GM18499 (cell line): Measurements from ENCODE around the gene IMPDH1.
"Not testable (repeated sequence)": the region's sequence is repeated elsewhere in the genome, so short reads cannot be mapped to it uniquely, and the experiment has no call there.

Experiments
- ATAC-seq: cut with Tn5 transposase; IDR thresholded peaks from one replicate; pipeline ENCODE4 v1.9.1; 2021; ENCODE audit warnings: moderate number of reproducible peaks; ENCODE audit not compliant: insufficient read depth, unreplicated experiment

The IMPDH1 gene

GRCh38 chr7:128409596-128410450, at the start of gene IMPDH1:
IMPDH1 (minus strand) TSS chr7:128409982; CDS start chr7:128409901, 81 bp downstream.
- peak; percentile 38 for ATAC-seq

DNA sequence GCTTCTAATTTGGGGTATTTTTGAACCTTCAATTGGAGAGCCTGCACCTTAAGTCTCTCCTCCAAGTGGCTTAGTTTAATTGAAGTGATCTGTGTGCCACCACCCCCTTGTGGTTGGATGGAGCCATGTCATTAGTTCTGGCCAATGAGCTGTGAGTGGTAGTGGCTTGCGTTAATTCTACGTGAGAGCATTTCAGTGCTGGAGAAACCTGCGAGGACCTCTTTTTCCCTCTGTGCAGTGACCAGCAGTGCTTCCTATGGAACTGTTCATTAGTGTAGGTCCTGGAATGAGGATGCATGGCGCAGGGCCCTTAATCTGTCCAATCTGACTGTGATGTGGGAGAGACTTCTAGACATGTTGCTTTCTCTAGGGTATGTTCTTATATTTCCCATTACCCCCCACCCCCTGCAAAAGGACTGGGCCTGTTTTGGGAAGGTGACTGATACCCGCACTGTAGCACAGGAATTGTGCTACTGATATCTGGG, 49.7 kb upstream of the IMPDH1 start:
- no peak for ATAC-seq

GRCh38 chr7:128458956-128459355, 49.2 kb upstream of the IMPDH1 start:
- no peak for ATAC-seq

- not testable (repeated sequence) for ATAC-seq
Observed at GRCh38 chr7:128457385-128457784, 47.6 kb upstream of the IMPDH1 start.

DNA sequence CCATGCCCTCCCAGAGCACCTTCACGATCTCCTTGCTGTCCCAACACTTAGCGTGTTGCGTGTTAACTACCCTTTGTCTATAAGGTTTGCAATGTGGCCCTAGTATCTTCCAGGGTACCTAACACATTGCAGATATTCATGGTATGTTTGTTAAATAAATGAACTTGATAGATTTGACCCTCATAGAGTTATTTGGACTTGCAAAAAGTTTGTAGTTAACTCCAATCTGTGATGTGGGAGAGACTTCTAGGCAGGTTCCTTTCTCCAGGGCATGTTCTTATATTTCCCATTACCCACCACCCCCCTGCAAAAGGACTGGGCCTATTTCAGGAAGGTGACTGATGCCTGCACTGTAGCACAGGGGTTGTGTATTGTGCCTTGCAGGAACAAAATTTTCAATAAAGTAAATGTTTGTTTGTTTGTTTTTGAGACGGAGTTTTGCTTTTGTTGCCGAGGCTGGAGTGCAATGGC, 46.5 kb upstream of the IMPDH1 start:
- no peak for ATAC-seq

DNA sequence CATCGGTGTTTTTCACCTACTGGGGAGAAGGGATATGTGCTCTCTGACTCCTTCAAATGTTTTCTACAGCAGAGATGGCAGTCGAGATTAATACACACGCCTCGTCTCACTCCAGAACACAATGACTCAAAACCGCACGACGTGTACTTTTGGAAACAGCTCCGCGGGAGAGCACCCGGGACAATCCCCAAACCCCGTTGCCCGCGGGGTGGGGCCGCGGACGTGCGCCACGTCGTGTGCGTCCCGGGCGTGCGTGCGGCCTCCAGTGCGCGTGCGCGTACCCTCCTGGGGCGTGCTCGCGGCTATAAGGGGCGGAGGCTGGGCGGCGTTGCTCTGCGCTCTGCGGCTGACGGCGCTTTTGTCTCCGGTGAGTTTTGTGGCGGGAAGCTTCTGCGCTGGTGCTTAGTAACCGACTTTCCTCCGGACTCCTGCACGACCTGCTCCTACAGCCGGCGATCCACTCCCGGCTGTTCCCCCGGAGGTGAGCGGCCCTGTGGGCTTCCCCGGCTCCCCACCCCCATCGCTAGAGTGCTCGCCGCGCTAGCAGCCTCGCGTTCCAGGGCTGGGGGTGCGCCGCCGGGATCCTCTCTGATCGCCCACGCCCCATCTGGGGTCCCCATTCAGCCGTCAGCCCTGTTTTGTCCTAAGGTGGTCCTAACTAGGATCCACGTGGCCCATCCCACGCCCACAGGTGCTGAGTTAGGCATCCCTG, 45.9 kb upstream of the IMPDH1 start, which contains the start of gene HILPDA:
HILPDA (plus strand) TSS at position 336 of the 712 bp plus-strand sequence. CDS start 1,391 bp downstream, outside the sequence.
- ATAC-seq, result peak; percentile 60

GRCh38 chr7:128454808-128455542, 45.2 kb upstream of the IMPDH1 start:
- no peak for ATAC-seq

DNA sequence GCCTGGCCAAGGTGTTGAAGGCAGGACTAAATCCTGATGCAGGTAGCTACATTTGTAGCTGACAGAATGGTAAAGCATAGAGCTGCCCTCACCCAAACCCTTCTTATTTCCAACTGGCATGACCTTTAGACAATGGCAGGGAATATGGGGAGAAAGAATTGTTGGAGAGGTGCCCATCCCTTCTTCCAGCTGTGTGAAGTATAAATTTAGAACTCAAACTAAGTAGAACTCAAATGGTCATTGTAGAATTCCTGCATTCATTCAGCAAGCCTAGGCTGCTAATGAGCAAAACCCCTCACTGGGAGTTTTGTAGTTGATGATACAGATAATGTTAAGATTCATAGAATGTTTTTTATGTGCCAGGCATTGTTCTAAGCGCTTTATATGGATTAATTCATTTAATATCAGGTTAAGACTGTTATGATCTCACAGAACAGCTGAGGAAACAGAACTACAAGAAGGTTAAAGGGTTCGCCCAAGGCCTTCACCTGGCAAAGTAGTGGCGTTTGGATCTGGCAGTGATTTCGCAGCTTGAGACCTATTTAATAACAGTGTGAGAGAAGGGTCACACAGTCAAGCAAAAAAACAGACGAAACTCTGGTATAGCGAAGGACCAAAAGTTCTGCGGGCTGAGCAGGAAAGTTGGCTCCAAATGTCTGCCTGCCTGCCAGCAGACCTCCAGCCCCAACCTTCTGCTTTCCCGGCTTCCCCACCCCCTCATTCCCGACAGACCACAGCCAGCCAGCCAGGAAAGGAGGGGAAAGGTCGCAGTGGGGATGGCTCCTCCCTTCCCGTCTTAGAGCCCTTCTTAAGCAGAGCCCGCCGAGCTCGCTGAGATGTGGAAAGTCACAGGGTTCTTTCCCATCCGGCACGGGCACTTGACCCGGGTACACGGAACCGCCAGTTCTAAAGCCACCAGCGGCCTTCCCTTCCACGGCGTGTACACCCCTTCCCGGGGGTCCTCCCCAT, 44.3 kb upstream of the IMPDH1 start:
- no peak for ATAC-seq

DNA sequence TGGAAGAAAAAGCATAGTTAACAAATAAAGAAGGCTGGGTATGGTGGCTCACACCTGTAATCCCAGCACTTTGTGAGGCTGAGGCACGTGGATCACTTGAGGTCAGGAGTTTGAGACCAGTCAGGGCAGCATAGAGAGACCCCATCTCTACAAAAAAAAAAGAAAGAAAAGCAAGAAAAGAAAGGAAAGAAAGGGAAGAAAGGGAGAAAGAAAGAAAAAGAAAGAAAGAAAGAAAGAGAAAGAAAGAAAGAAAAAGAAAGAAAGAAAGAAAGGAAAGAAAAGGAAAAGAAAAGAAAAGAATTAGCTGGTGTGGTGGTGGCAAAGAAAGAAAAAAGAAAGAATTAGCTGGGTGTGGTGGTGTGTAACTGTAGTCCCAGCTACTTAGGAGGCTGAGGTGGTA, 42.8 kb upstream of the IMPDH1 start:
- no peak for ATAC-seq

DNA sequence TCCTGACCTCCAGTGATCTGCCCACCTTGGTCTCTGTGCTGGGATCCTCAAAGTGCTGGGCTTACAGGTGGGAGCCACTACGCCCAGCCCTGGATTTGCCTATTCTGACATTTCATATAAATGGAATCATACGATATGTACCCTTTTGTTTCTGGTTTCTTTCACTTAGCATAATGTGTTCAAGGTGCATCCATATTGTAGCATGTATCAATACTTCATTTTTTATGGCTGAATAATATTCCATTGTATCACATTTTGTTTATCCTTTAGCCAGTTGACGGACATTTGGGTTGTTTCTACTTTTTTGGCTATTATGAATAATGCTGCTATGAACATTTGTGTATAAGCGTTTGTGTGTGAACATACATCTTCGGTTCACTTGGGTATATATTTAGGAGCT, 41.1 kb upstream of the IMPDH1 start:
- ATAC-seq, result no peak

DNA sequence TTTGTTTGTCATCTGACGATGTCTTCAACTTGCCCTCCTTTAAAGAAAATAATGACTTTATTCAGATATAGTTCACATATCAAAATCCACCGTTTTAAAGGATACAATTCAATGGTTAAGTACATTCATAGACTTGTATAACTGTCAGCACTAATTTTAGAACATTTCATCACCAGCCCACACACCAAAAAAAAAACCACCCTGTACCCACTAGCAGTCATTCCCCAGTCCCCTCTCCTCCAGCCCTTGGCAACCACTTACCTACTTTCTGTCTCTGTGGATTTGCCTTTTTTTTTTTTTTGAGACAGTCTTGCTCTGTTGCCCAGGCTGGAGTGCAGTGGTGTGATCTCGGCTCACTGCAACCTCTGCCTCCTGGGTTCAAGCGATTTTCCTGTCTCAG, 40.6 kb upstream of the IMPDH1 start:
- ATAC-seq, result no peak

DNA sequence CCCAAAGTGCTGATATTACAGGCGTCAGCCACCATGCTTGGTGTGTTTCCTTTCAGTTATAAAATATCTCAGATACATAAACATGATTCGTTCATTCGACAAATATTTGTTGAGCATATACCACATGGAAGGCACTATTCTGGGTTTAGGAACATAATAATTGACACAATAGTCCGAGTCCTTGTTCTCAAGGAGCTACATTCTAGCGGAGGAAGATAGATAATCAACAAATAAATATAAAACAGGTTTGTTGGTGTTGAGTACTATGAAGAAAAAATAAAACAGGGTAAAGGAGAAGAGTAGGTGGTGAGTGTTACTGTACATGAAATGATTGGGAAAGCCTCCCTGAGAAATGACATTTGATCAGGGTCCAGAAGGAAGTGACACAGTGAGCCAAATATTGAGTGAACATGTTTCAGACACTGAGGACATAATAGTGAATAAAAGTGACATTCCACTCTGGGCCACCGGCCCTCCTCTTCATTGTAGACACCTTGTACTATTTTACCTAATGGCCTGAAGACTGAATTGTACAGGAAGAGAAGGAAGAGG, 39.0 kb upstream of the IMPDH1 start:
- no peak for ATAC-seq

GRCh38 chr7:128447941-128448564, 38.3 kb upstream of the IMPDH1 start:
- ATAC-seq, result no peak

DNA sequence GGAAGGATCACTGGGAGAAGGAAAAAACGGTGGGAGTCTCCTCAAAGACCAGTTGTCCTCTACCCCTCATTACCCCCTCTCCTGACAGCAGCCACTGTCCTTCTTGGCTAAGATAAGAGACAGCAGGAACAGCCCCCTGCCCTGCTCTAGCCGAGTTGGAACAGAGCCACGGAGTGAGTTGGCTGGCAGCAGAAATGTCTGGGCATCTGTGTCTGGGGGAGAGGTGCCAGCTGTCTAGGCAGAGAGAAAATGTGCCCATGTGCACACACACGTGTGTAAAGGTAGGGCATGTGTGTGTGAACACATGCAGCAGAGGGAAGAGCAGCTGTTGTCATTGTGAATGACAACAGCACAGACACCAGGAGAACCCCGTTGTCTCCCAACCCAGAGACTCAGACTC, 36.5 kb upstream of the IMPDH1 start:
- no peak for ATAC-seq

DNA sequence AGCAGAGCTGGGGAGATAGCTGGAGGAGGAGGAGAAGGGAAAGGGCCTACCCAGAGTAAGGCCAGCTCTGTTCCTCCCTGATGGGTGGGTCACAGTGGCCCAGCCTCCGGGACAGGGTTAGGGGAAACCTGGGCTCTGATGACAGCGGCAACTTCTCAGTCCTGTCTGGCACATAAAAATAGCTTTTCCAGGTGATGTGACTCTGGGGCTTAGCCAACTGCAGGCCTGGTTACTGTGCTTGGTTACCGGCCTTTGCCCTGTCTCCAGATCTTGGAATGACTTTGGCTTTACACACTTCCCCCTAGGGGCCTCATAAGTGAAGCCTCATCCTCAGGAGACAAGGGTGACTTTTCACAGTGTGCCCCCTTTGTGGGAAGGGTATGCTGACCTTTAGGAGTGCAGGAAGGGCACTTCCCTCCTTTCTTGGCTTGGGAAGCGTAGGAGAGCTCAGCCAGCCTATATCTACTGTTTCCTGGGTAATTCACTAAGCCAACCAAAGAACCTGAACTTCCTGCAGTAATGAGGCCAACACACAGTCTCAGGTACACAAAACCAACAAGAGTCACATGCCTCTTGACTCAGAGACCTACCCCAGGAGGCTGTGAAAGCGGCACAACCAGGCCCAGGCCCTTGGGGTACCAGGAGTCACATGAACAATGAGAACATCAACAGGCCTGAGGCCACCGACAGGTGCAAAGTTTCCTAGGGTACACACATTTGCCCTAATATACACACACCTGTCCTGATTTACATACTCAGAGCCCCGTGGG, 34.2 kb upstream of the IMPDH1 start:
- no peak for ATAC-seq

DNA sequence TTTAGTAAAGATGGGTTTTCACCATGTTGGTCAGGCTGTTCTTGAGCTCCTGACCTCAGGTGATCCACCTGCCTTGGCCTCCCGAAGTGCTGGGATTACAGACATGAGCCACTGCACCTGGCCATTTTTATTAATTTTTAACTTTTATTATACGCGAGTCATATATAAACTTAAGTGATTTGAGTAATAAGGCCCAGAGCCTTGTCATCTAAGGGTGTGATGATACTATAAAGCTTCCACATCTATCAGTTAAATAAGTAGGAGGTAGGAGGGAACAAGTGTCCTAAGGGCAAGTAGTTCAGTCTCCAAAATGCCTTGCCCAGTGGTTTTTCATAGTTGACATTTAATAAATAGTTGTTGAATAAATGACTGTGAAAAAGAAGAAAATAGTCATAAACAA, 32.6 kb upstream of the IMPDH1 start:
- ATAC-seq, result no peak

DNA sequence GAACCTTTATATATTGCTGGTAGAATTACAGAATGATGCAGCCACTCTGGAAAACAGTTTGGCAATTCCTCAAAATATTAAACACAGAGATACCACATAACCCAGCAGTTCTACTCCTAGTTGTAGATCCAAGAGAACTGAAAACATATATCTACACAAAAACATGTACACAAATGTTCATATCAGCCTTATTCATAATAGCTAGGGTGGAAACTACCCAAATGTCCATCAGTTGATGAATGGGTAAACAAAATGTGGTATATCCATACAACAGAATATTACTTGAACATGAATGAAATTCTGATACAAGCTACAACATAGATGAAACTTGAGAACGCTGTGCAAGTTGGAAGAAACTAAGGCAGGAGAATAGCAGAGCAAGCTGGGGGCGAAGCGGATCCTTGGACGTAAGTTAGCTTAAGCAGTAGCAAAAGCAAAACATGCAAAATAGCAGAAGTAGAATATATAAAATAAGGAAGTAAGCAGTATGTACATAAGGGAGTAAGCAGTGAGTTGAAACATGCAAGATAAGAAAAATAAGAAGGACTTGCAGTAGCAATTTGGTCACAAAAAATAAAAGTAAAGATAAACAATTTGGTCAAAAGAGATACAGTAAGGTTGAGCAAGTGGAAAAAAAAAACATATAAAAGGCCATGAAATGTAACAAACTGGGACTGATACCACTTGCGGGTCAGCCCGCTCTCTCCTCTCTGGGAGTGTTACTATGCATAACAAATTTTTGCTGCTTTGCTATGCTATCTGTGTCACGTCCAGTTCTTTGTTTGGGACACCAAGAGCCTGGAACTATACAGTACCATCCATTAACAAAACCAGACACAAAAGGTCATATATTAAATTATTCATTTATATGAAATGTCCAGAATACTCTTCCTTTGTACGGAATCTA, 27.9 kb upstream of the IMPDH1 start:
- peak; percentile 49 for ATAC-seq
